Measurements from ENCODE around the gene SLC9A1.

GRCh38 chr1:27116232-27116631 lies 38.7 kb downstream of the SLC9A1 start:
- TF ChIP-seq CREM (CRISPR knock-in tag; IDR thresholded peaks at IDR 0.05) (no peak), NR3C1 (CRISPR knock-in tag; conservative IDR thresholded peaks at IDR 0.05; ENCODE audit: low read depth) (no peak), ZNF281 (CRISPR knock-in tag; IDR thresholded peaks at IDR 0.05) (no peak), ZBTB21 (CRISPR knock-in tag; IDR thresholded peaks at IDR 0.05; ENCODE audit: borderline replicate concordance) (no peak), E2F4 (CRISPR knock-in tag; IDR thresholded peaks at IDR 0.05; ENCODE audit: borderline replicate concordance, low read depth) (no peak), ZNF423 (CRISPR knock-in tag; IDR thresholded peaks at IDR 0.05) (no peak), IRF1 (CRISPR knock-in tag; IDR thresholded peaks at IDR 0.05) (no peak), ZNF138 (CRISPR knock-in tag; conservative IDR thresholded peaks at IDR 0.05) (no peak), MAX (CRISPR knock-in tag; IDR thresholded peaks at IDR 0.05) (no peak)
- TF ChIP-seq, protein P1, sequence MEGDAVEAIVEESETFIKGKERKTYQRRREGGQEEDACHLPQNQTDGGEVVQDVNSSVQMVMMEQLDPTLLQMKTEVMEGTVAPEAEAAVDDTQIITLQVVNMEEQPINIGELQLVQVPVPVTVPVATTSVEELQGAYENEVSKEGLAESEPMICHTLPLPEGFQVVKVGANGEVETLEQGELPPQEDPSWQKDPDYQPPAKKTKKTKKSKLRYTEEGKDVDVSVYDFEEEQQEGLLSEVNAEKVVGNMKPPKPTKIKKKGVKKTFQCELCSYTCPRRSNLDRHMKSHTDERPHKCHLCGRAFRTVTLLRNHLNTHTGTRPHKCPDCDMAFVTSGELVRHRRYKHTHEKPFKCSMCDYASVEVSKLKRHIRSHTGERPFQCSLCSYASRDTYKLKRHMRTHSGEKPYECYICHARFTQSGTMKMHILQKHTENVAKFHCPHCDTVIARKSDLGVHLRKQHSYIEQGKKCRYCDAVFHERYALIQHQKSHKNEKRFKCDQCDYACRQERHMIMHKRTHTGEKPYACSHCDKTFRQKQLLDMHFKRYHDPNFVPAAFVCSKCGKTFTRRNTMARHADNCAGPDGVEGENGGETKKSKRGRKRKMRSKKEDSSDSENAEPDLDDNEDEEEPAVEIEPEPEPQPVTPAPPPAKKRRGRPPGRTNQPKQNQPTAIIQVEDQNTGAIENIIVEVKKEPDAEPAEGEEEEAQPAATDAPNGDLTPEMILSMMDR (IDR thresholded peaks at IDR 0.05): no peak
